ENCODE data around the gene PRDX5.
"Not testable (repeated sequence)": the region's sequence is repeated elsewhere in the genome, so short reads cannot be mapped to it uniquely, and the experiment has no call there.

Gene PRDX5

GRCh38 chr11:64322925-64323260 lies 5.0 kb downstream of the PRDX5 start (continued):
- no peak for TF ChIP-seq ZNF518A (tag by site-specific recombination; conservative IDR thresholded peaks at IDR 0.05; ENCODE audit: low read depth)
- TF ChIP-seq ZNF221 (tag by site-specific recombination; IDR thresholded peaks at IDR 0.05; ENCODE audit: borderline replicate concordance) = no peak
- TF ChIP-seq GLIS2 (tag by site-specific recombination; IDR thresholded peaks at IDR 0.05) = 0 out of 2 replicates have a peak, but pooled peaks have one; percentile 18
- TF ChIP-seq ZNF132 (tag by site-specific recombination; IDR thresholded peaks at IDR 0.05; ENCODE audit: borderline replicate concordance) = no peak
- no peak for TF ChIP-seq ZNF366 (tag by site-specific recombination; conservative IDR thresholded peaks at IDR 0.05)
- TF ChIP-seq ZNF600 (tag by site-specific recombination; IDR thresholded peaks at IDR 0.05) = no peak
- TF ChIP-seq ZIC2 (tag by site-specific recombination; IDR thresholded peaks at IDR 0.05) = peak; percentile 80

GRCh38 chr11:64323373-64323772 lies 5.5 kb downstream of the PRDX5 start:
- Histone ChIP-seq H3K4me3 (ENCODE audit: low read depth, low read length) (no peak overlapping the region), H3K27ac (ENCODE audit: extremely low read depth, low read depth, low read length) (no peak overlapping the region), H3K36me3 (ENCODE audit: control insufficient read depth in 2 of 2, insufficient read depth in 1 of 2, low read length in 2 of 2) (peaks cover 0 to 38% of the 10 kb centered on the region in 2 experiments; a peak in 1 of 3 replicates), H3K4me1 (ENCODE audit: control insufficient read depth, insufficient read depth, low read length) (no peaks in the 10 kb centered on the region), H3K9me3 (ENCODE audit: control insufficient read depth, insufficient read depth, low read depth, low read length) (no peaks in the 10 kb centered on the region)
- POLR2A ChIA-PET = interaction anchor here (0.8 to 1.2 kb wide), 2 partner anchors 19 to 53 kb away, joined by 4 to 5 read pairs; no protein-coding TSS in a partner anchor
- CTCF ChIA-PET = interaction anchor here (0.6 to 2.9 kb wide), 6 partner anchors 8 to 31 kb away, joined by 3 to 10 read pairs (median 6); no protein-coding TSS in a partner anchor
- TF ChIP-seq BCL6B (tag by site-specific recombination; IDR thresholded peaks at IDR 0.05) = no peak
- no peak for TF ChIP-seq ZNF76 (tag by site-specific recombination; IDR thresholded peaks at IDR 0.05; ENCODE audit: borderline replicate concordance, low read depth)
- no peak for TF ChIP-seq ZNF692 (tag by site-specific recombination; IDR thresholded peaks at IDR 0.05)
- TF ChIP-seq ZSCAN5A (tag by site-specific recombination; IDR thresholded peaks at IDR 0.05) = no peak
- no peak for TF ChIP-seq ZBTB11 (tag by site-specific recombination; conservative IDR thresholded peaks at IDR 0.05; ENCODE audit: low read depth)

GRCh38 chr11:64323984-64324383 lies 6.1 kb downstream of the PRDX5 start:
- ChIA-PET CTCF (interaction anchor here (0.6 to 2.9 kb wide), 4 partner anchors 13 to 31 kb away, joined by 5 to 10 read pairs (median 6); no protein-coding TSS in a partner anchor), POLR2A (interaction anchor here (0.8 to 1.2 kb wide), 2 partner anchors 18 to 53 kb away, joined by 4 to 5 read pairs; no protein-coding TSS in a partner anchor)
- H3K27ac ChIP-seq (ENCODE audit: extremely low read depth, low read depth, low read length); H3K4me3 ChIP-seq (ENCODE audit: low read depth, low read length); H3K4me1 ChIP-seq (ENCODE audit: control insufficient read depth, insufficient read depth, low read length); H3K9me3 ChIP-seq (ENCODE audit: control insufficient read depth, insufficient read depth, low read depth, low read length): not testable (repeated sequence)
- peaks cover 0 to 38% of the 10 kb centered on the region in 2 experiments; a peak in 1 of 3 replicates for H3K36me3 ChIP-seq (ENCODE audit: control insufficient read depth in 2 of 2, insufficient read depth in 1 of 2, low read length in 2 of 2)

Data from HEK293 (cell line).